ENCODE results near the gene TP63.

Gene TP63

GRCh38 chr3:189827108-189827507 lies 195.9 kb downstream of the TP63 start:
- no peak for DNase-seq

GRCh38 chr3:189830401-189830800 lies 199.2 kb downstream of the TP63 start:
- DNase-seq = no peak

GRCh38 chr3:189833266-189833665 lies 202.1 kb downstream of the TP63 start:
- DNase-seq = no peak

- DNase-seq = no peak
Observed at GRCh38 chr3:189833996-189834395, 202.8 kb downstream of the TP63 start.

GRCh38 chr3:189834462-189834861 lies 203.3 kb downstream of the TP63 start:
- DNase-seq = no peak

- no peak for DNase-seq
Observed at GRCh38 chr3:189836795-189837194, 205.6 kb downstream of the TP63 start.

- DNase-seq = no peak
Observed at GRCh38 chr3:189838291-189838690, 207.1 kb downstream of the TP63 start.

- DNase-seq = no peak
Observed at GRCh38 chr3:189839576-189839975, 208.4 kb downstream of the TP63 start.

GRCh38 chr3:189841473-189842205 lies 210.4 kb downstream of the TP63 start:
- no peak for DNase-seq

GRCh38 chr3:189842681-189843602 lies 211.8 kb downstream of the TP63 start:
- no peak for DNase-seq

- no peak for DNase-seq
Observed at GRCh38 chr3:189845069-189845468, 213.9 kb downstream of the TP63 start.

GRCh38 chr3:189848395-189849040 lies 217.3 kb downstream of the TP63 start:
- no peak for DNase-seq

GRCh38 chr3:189849262-189849661 lies 218.1 kb downstream of the TP63 start:
- no peak for DNase-seq

- no peak for DNase-seq
Observed at GRCh38 chr3:189851682-189852081, 220.5 kb downstream of the TP63 start.

- DNase-seq = no peak
Observed at GRCh38 chr3:189853906-189854305, 222.7 kb downstream of the TP63 start.

- DNase-seq = no peak
Observed at GRCh38 chr3:189860296-189860695, 229.1 kb downstream of the TP63 start.

- DNase-seq = no peak
Observed at GRCh38 chr3:189862385-189862998, 231.3 kb downstream of the TP63 start.

GRCh38 chr3:189863031-189863430 lies 231.8 kb downstream of the TP63 start:
- no peak for DNase-seq

GRCh38 chr3:189868061-189868460 lies 236.9 kb downstream of the TP63 start:
- DNase-seq = no peak

GRCh38 chr3:189869165-189869564 lies 238.0 kb downstream of the TP63 start:
- no peak for DNase-seq

- DNase-seq = no peak
Observed at GRCh38 chr3:189871418-189871817, 240.2 kb downstream of the TP63 start.

- no peak for DNase-seq
Observed at GRCh38 chr3:189883113-189883753, 252.0 kb downstream of the TP63 start.

- DNase-seq = no peak
Observed at GRCh38 chr3:189890496-189890895, 259.3 kb downstream of the TP63 start.
